Measurements from ENCODE around the gene SHC3.
"Not testable (repeated sequence)": the region's sequence is repeated elsewhere in the genome, so short reads cannot be mapped to it uniquely, and the experiment has no call there.

The SHC3 gene, protein sequence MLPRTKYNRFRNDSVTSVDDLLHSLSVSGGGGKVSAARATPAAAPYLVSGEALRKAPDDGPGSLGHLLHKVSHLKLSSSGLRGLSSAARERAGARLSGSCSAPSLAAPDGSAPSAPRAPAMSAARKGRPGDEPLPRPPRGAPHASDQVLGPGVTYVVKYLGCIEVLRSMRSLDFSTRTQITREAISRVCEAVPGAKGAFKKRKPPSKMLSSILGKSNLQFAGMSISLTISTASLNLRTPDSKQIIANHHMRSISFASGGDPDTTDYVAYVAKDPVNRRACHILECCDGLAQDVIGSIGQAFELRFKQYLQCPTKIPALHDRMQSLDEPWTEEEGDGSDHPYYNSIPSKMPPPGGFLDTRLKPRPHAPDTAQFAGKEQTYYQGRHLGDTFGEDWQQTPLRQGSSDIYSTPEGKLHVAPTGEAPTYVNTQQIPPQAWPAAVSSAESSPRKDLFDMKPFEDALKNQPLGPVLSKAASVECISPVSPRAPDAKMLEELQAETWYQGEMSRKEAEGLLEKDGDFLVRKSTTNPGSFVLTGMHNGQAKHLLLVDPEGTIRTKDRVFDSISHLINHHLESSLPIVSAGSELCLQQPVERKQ

DNA sequence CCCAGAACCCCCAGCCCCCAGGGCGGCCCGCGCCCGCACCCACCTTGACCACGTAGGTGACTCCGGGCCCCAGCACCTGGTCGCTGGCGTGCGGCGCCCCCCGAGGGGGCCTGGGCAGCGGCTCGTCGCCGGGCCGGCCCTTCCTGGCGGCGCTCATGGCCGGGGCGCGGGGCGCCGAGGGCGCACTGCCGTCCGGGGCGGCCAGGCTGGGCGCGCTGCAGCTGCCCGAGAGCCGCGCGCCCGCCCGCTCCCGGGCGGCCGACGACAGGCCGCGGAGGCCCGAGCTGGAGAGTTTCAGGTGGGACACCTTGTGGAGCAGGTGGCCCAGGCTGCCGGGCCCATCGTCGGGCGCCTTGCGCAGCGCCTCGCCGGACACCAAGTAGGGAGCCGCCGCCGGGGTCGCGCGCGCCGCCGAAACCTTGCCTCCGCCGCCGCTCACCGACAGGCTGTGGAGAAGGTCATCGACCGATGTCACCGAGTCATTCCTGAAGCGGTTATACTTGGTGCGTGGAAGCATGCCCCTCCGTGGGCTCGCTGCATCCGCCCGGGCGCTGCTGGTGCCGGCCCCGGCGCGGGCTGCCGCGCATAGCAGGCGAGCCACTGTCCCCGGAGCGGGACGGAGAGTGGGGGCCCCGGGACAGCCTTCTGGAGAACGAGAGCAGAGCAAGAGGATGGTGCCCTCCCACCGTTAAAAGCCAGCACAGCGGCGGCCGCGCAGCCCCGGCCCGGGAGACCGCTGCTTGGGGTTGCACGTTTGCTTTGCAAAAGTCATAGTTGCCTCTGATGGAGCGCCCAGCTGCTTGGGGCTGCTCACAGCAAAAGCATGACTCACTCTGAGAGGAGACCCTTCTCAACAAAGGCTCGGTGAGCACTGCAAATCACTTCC is at the start of gene SHC3:
Gene SHC3, minus strand, starts transcription at position 875 of the 886 bp plus-strand sequence. Its CDS starts 358 bp downstream, at position 517.
- peak within 1 kb of the TSS; percentile 75 for H3K4me3 Mint-ChIP-seq

DNA sequence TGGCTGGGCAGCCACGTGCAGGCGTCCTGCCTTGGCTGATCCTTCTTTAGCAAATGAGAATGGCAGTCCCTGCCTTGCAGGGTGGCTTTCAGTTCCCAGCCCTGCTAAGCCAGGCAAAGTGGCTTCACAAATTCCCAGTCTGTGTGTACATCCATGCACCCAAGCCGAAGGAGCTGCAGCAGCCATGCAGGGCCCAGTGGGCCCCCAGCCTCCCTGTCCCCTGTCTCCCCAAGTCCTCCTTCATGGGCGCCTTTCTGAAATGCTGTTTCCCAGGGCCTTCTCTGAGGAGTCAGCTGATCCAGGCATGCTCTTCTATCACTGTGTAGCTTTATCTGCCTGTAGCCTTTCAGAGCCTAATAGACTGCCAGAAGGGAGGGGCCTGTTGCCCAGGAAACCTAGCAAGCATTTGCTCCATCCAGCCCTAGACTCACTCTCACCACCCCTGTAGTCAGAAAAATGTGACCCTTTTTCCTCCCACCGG is 47.4 kb upstream of the SHC3 start:
- ATAC-seq: no peak

More for the DNA sequence above, at the start of gene SHC3:
- no peak for ATAC-seq
- Mint-ChIP-seq H3K36me3 (no peaks in the 10 kb centered on the region), H3K27me3 (peaks cover 63% of the 10 kb centered on the region), H3K27ac (no peak within 1 kb of the TSS), H3K4me1 (peaks cover 19% of the 10 kb centered on the region), H3K9me3 (no peaks in the 10 kb centered on the region)

DNA sequence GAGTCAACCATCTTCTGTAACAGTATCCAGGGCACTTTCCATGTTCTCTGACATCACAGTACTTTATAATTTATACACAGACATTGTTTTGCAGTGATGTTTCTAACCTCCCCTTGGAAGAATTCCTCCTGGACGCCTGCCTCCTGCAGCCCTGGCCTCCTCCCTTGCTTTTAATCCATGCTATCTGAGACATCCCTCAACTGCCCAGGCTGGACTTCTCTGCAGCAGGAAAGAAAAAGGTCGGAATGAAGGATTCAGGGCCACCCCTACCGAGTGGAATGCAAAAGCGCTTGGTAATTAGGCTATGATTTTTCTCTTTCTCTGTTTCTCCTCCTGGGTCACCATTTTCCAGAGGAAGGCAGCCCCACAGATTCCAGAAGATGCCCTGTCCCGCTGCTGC is 47.0 kb upstream of the SHC3 start:
- no peaks in the 10 kb centered on the region for H3K36me3 Mint-ChIP-seq
- peaks cover 36% of the 10 kb centered on the region for H3K27me3 Mint-ChIP-seq
- ATAC-seq: no peak
- no peaks in the 10 kb centered on the region for H3K9me3 Mint-ChIP-seq
- H3K27ac Mint-ChIP-seq: no peak overlapping the region
- peaks cover 5% of the 10 kb centered on the region for H3K4me1 Mint-ChIP-seq
- H3K4me3 Mint-ChIP-seq: no peak overlapping the region

More for the DNA sequence above, 47.4 kb upstream of the SHC3 start:
- H3K9me3 Mint-ChIP-seq: no peaks in the 10 kb centered on the region
- peaks cover 5% of the 10 kb centered on the region for H3K4me1 Mint-ChIP-seq
- H3K4me3 Mint-ChIP-seq: no peak overlapping the region
- peaks cover 36% of the 10 kb centered on the region for H3K27me3 Mint-ChIP-seq
- H3K36me3 Mint-ChIP-seq: no peaks in the 10 kb centered on the region
- H3K27ac Mint-ChIP-seq: no peak overlapping the region

DNA sequence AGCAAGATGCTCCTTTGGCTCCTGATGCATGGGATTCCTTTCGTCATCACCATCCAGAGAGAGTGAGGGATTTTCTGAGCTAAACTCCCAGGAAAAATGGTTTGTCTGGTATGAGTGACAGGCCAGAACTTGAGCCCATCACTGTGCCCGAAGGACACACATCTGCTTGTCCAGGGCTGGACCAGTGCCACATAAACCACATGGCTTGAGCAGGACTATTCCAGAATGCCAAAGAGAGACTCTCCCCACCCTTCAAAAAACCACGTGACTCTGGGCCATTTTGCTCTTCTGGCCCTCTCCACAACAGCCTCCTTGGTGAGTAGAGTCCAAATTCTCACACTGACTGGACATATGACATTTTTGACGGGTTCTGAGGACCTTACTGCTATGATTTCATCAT is 46.4 kb upstream of the SHC3 start:
- Mint-ChIP-seq H3K36me3 (no peaks in the 10 kb centered on the region), H3K4me3 (no peak overlapping the region), H3K27me3 (peaks cover 36% of the 10 kb centered on the region), H3K27ac (no peak overlapping the region), H3K9me3 (no peaks in the 10 kb centered on the region), H3K4me1 (peaks cover 5% of the 10 kb centered on the region)
- no peak for ATAC-seq

DNA sequence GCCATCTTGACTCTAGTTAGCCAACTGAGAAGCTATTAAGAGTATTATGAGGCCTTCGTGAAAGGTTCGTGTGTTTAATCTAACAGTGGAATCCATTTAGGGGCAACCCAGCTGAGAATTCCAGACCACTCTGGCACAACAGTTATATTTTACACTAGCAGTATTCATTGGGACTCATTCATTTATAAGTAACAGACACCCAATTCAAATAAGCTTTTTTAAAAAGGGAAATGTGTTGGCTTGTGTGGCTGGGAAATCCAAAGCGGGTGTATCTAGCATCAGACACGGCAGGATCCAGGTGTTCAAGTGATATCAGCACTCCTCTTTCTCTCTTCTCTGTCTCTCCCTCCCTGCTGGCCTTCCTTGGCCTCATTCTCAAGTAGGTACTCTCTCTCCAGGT is 46.0 kb upstream of the SHC3 start:
- no peaks in the 10 kb centered on the region for H3K9me3 Mint-ChIP-seq
- peaks cover 37% of the 10 kb centered on the region for H3K27me3 Mint-ChIP-seq
- H3K4me3 Mint-ChIP-seq: no peak overlapping the region
- no peaks in the 10 kb centered on the region for H3K36me3 Mint-ChIP-seq
- ATAC-seq: no peak
- peaks cover 5% of the 10 kb centered on the region for H3K4me1 Mint-ChIP-seq
- H3K27ac Mint-ChIP-seq: no peak overlapping the region

DNA sequence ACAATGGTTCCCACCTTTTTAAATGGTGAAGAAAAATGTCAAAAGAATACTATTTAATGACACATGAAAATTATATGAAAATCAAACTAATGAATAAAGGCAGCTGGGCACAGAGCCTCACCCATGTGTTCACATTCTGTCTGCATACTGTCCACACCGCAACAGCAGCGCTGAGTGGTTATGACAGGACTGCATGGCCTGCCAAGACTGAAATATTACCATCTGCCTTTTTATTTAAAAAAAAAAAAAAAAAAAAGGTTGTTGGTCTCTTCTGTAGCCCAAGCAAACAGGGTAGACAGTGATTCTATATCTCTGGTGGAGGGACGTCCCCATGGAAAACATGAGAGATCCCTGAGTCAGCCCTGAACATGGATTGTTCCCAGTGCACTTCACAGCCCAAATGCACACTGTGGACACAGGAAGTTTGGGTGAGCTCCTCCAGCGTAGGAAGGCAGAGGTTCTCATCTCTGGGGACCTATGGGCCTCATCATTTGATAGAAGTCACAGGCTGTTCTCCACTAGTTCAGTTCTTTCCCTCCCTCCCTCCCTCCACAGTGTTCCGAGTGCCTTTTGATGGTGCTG is 44.9 kb upstream of the SHC3 start:
- no peak overlapping the region for H3K4me3 Mint-ChIP-seq
- H3K27ac Mint-ChIP-seq: no peak overlapping the region
- ATAC-seq: no peak
- H3K27me3 Mint-ChIP-seq: peaks cover 40% of the 10 kb centered on the region
- no peaks in the 10 kb centered on the region for H3K9me3 Mint-ChIP-seq
- H3K4me1 Mint-ChIP-seq: peaks cover 5% of the 10 kb centered on the region
- H3K36me3 Mint-ChIP-seq: no peaks in the 10 kb centered on the region

DNA sequence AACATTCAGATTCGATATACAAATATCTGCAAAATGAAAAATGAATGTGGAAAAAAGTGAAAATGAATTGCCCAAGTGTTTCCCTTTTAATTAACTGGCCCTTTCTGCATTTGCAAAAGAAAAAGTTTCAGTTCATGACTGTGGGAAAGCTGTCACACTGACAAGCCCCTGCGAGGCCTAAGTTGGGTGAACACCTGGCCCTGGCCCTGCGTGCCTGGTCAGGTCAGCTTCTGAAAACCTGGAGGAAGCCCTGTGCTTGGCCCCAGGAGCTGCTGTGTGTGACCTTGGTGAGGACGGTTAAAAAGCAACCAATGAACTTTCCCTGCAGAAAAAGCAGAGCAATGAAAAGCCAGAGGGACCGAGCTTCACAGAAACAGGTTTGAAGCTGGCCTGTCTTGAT is 41.0 kb upstream of the SHC3 start:
- H3K27me3 Mint-ChIP-seq: peaks cover 9% of the 10 kb centered on the region
- H3K36me3 Mint-ChIP-seq: no peaks in the 10 kb centered on the region
- no peaks in the 10 kb centered on the region for H3K9me3 Mint-ChIP-seq
- H3K27ac Mint-ChIP-seq: no peak overlapping the region
- no peak overlapping the region for H3K4me3 Mint-ChIP-seq
- ATAC-seq: no peak
- H3K4me1 Mint-ChIP-seq: peaks cover 5% of the 10 kb centered on the region

DNA sequence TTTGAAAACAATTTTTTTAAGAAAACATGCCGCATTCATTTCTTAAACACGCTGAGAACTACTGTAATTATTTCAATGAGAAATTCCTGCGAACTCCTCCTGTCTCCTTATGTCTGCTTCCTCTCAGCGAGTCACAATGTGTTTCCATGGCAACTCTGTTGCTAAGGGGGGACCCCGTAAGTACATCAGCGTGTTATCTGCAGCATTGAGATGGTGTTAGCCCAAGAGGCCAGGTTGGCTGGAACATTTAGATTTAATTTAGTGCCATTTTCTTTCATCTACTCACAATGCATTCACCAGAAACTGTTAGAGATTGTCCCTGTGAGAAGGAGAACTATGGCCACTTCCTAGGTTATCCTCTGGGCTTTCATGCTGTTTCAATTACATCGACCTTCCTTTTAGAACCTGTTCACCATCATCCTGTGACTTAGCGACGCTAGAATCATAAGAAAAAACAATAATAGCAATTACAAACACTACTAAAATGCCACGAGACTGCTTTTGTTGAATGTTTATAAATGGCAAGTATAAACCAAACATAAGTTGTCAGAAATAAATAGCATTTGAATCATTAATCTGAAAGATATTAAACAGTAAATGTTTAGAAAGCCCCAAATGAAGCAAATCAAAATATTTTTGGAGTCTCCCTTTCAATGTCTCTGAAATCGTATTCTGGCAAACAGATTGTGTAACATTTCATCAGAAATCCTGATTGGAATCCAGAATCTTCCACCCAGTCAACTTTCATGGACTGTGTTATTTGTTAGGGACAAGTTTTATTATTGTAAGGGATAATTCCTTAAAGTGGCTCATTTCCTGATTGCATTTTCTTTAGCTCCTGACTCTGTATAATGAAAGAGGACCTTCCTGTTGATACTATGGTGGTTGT is 39.7 kb upstream of the SHC3 start:
- ATAC-seq: no peak
- H3K4me1 Mint-ChIP-seq: peaks cover 5% of the 10 kb centered on the region
- peaks cover 4% of the 10 kb centered on the region for H3K36me3 Mint-ChIP-seq
- no peak overlapping the region for H3K27ac Mint-ChIP-seq
- no peaks in the 10 kb centered on the region for H3K9me3 Mint-ChIP-seq
- peaks cover 15% of the 10 kb centered on the region for H3K27me3 Mint-ChIP-seq
- no peak overlapping the region for H3K4me3 Mint-ChIP-seq

DNA sequence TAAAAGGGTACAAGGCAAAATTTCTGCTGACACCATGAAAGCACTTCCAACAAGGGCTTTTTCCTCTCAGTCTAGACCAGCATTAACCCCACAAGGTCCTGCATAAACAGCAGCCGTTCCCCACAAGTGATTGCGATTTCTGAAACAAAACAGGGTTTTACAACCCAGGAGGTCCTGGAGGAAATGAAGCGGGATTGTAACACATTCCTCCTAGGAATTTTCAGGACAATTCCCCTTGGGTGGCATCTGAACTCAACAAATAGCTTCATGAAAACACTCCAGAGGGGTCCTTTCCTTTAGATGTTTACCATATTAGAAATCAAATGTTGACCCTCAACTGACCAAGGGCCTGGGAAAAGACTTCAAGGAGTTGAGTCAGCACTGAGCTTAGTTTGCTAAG is 36.7 kb upstream of the SHC3 start:
- no peaks in the 10 kb centered on the region for H3K9me3 Mint-ChIP-seq
- no peak for ATAC-seq
- no peak overlapping the region for H3K4me3 Mint-ChIP-seq
- no peaks in the 10 kb centered on the region for H3K4me1 Mint-ChIP-seq
- H3K27me3 Mint-ChIP-seq: peaks cover 15% of the 10 kb centered on the region
- peaks cover 4% of the 10 kb centered on the region for H3K36me3 Mint-ChIP-seq
- no peak overlapping the region for H3K27ac Mint-ChIP-seq

DNA sequence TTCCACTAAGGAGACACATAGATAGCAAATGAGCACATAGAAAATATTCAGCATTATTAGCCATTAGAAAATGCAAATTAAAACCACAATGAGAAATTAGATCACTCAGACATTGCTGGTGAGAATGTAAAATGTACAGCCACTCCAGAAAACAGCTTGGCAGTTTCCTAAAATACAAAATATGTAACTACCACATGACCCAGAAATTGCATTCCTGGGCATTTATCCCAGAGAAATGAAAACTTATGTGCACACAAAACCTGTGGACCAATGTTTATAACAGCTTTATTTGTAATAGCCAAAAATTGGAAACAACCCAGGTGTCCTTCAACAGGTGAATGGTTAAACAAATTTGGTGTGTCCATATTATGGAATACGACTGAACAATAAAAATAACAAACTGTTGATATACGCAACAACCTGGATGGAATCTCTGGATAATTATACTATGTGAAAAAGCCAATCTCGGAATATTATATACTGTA is 34.8 kb upstream of the SHC3 start:
- no peaks in the 10 kb centered on the region for H3K9me3 Mint-ChIP-seq
- H3K36me3 Mint-ChIP-seq: peaks cover 4% of the 10 kb centered on the region
- no peaks in the 10 kb centered on the region for H3K4me1 Mint-ChIP-seq
- H3K27ac Mint-ChIP-seq: no peak overlapping the region
- H3K4me3 Mint-ChIP-seq: no peak overlapping the region
- peaks cover 6% of the 10 kb centered on the region for H3K27me3 Mint-ChIP-seq
- no peak for ATAC-seq

DNA sequence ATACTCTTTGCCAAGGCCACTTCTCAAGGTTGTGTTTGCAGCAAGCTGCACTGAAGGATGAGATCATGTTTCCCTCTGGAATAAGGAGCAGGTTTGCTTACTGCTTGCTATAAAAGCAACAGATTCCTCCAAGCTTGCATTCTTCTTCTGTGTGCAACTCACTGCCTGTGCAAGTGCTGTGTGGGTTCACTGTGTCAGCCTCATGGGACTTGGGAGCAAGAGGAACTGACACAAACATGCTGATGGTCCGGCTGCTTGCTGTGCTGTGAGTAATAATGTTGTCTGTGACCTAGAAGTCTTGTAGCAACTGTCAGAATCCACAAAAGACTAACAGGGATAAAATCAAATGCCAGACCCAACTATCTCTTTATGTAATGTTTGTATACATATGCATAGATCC is 33.6 kb upstream of the SHC3 start:
- ATAC-seq: no peak
- peaks cover 6% of the 10 kb centered on the region for H3K27me3 Mint-ChIP-seq
- H3K4me1 Mint-ChIP-seq: no peaks in the 10 kb centered on the region
- no peak overlapping the region for H3K27ac Mint-ChIP-seq
- H3K4me3 Mint-ChIP-seq: no peak overlapping the region
- H3K9me3 Mint-ChIP-seq: no peaks in the 10 kb centered on the region
- H3K36me3 Mint-ChIP-seq: peaks cover 4% of the 10 kb centered on the region

DNA sequence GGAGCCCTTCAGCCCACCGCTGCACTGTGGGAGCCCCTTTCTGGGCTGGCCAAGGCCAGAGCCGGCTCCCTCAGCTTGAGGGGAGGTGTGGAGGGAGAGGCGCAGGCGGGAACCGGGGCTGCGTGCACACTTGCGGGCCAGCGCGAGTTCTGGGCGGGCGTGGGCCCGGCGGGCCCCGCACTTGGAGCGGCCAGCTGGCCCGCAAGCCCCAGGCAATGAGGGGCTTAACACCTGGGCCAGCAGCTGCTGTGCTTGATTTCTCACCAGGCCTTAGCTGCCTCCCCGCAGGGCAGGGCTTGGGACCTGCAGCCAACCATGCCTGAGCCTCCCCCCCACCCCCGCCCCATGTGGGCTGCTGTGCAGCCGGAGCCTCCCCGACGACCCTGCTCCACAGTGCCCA is 30.7 kb upstream of the SHC3 start:
- H3K27ac Mint-ChIP-seq, H3K36me3 Mint-ChIP-seq, H3K9me3 Mint-ChIP-seq, ATAC-seq, H3K4me3 Mint-ChIP-seq, H3K4me1 Mint-ChIP-seq, H3K27me3 Mint-ChIP-seq: not testable (repeated sequence)

DNA sequence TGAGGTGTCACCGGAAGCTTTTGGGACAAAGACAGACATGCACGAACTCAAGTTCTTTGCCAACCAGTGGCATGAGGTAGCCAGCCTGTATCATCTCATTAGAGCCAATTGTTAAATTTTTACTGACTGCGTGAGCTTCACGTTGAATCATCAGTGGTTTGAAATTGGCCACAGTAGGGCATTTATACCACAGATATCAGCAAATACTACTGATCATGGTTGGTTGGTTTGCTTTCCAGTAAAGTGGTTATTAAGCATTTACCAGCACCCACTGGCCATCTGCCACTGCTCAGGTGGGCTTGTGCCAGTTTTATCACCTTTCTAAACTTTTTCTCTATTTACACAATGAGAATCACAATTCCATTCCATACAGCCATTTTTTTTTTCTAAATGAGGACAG is 28.4 kb upstream of the SHC3 start:
- Mint-ChIP-seq H3K27ac (no peak overlapping the region), H3K4me3 (no peak overlapping the region), H3K9me3 (peaks cover 9% of the 10 kb centered on the region), H3K36me3 (no peaks in the 10 kb centered on the region), H3K27me3 (no peaks in the 10 kb centered on the region), H3K4me1 (no peaks in the 10 kb centered on the region)
- ATAC-seq: no peak

DNA sequence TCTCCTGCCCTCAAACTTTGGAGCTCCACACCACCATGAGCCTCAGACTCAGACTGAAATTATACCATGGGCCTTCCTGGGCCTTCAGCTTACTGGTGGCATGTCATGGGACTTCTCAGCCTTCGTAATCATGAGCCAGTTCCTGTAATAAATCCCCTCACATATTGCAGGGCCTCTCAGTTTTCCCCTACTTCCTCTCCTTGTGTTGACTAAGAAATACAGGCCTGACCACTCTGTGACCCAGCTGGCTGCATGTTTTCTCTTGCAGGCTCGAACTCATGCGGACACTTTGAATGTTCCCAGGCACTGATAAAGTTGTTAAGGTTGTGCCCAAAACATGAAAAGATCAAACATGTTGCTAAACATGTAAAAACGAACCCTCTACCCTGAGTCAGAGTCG is 26.2 kb upstream of the SHC3 start:
- no peak overlapping the region for H3K4me3 Mint-ChIP-seq
- no peaks in the 10 kb centered on the region for H3K4me1 Mint-ChIP-seq
- H3K9me3 Mint-ChIP-seq: peaks cover 12% of the 10 kb centered on the region
- H3K27ac Mint-ChIP-seq: no peak overlapping the region
- no peaks in the 10 kb centered on the region for H3K27me3 Mint-ChIP-seq
- no peak for ATAC-seq
- no peaks in the 10 kb centered on the region for H3K36me3 Mint-ChIP-seq

All from stimulated activated memory B cell treated with anti-CD40 and anti-IgM and Interleukin-4, amounts not matched to agents 10 μg/mL and 1 μg/mL and 100 μg/mL, for 72 hours (primary cell).